Suppressor macrophage treated with lipopolysaccharide for 4 hours (primary cell): ENCODE results near the gene CADPS.
A peak's percentile ranks its signal among the peaks of the same experiment; 100 is the strongest.

ENCODE experiments used
- DNase-seq: peaks from one replicate; pipeline ENCODE4 v3.0.0-alpha.2; 2020

Gene CADPS

GRCh38 chr3:62678841-62679240 is 196.4 kb downstream of the CADPS start:
- no peak for DNase-seq

GRCh38 chr3:62677926-62678325 is 197.3 kb downstream of the CADPS start:
- DNase-seq: no peak

- DNase-seq: no peak
These were observed 198.4 kb downstream of the CADPS start for GRCh38 chr3:62676689-62677271.

- no peak for DNase-seq
These were observed 199.7 kb downstream of the CADPS start for GRCh38 chr3:62675492-62675891.

- DNase-seq: no peak
These were observed 202.3 kb downstream of the CADPS start for GRCh38 chr3:62672988-62673313.

GRCh38 chr3:62672270-62672987 is 202.8 kb downstream of the CADPS start:
- DNase-seq: no peak

GRCh38 chr3:62670351-62670750 is 204.9 kb downstream of the CADPS start:
- DNase-seq: no peak

- no peak for DNase-seq
These were observed 206.1 kb downstream of the CADPS start for GRCh38 chr3:62669161-62669560.

- no peak for DNase-seq
These were observed 207.5 kb downstream of the CADPS start for GRCh38 chr3:62667714-62668113.

- DNase-seq: peak; percentile 19
These were observed 209.4 kb downstream of the CADPS start for GRCh38 chr3:62665627-62666437.

- no peak for DNase-seq
These were observed 212.5 kb downstream of the CADPS start for GRCh38 chr3:62662677-62663076.

- no peak for DNase-seq
These were observed 215.6 kb downstream of the CADPS start for GRCh38 chr3:62659660-62660059.

- no peak for DNase-seq
These were observed 219.5 kb downstream of the CADPS start for GRCh38 chr3:62655691-62656063.

- DNase-seq: no peak
These were observed 220.0 kb downstream of the CADPS start for GRCh38 chr3:62655056-62655690.

- DNase-seq: no peak
These were observed 221.4 kb downstream of the CADPS start for GRCh38 chr3:62653796-62654195.

- no peak for DNase-seq
These were observed 227.5 kb downstream of the CADPS start for GRCh38 chr3:62647711-62648110.

GRCh38 chr3:62644493-62644892 is 230.7 kb downstream of the CADPS start:
- no peak for DNase-seq

- no peak for DNase-seq
These were observed 236.9 kb downstream of the CADPS start for GRCh38 chr3:62638316-62638715.

- no peak for DNase-seq
These were observed 238.9 kb downstream of the CADPS start for GRCh38 chr3:62636235-62636826.

GRCh38 chr3:62632510-62633294 is 242.5 kb downstream of the CADPS start:
- DNase-seq: no peak

GRCh38 chr3:62631488-62631887 is 243.7 kb downstream of the CADPS start:
- DNase-seq: no peak

GRCh38 chr3:62630664-62631063 is 244.6 kb downstream of the CADPS start:
- no peak for DNase-seq
